SJSA1 (cell line): ENCODE measurements around the gene NRGN. TPM values are rescaled to one million over a fixed set of nuclear protein-coding genes. Genes with fewer than 3 reads are reported as not detected.
A peak's percentile ranks its signal among the peaks of the same experiment; 100 is the strongest.

Experiments used
- DNase-seq, 2 experiments: peaks; one replicate each; pipeline ENCODE4 v3.0.0-alpha.2; 2015 to 2020; ENCODE audit warnings: low spot score in 2 of 2, low read depth in 1 of 2
- H3K27ac ChIP-seq: fragments of 250-450 bp; sonication (Bioruptor Pico); 2 replicates; pipeline ENCODE4 v1.5.1; 2020; ENCODE audit warnings: mild to moderate bottlenecking, moderate library complexity
- H3K27me3 ChIP-seq: fragments of 250-450 bp; sonication (Bioruptor Pico); replicated peaks from 2 replicates; pipeline ENCODE4 v1.5.1; 2020; ENCODE audit warnings: mild to moderate bottlenecking, moderate library complexity
- H3K36me3 ChIP-seq: fragments of 250-450 bp; sonication (Bioruptor Pico); 2 replicates; pipeline ENCODE4 v1.5.1; 2020; ENCODE audit warnings: mild to moderate bottlenecking
- H3K4me1 ChIP-seq: fragments of 250-450 bp; sonication (Bioruptor Pico); replicated peaks from 2 replicates; pipeline ENCODE4 v1.6.1; 2021; ENCODE audit warnings: mild to moderate bottlenecking
- H3K4me3 ChIP-seq: fragments of 250-450 bp; sonication (Bioruptor Pico); 2 replicates; pipeline ENCODE4 v1.5.1; 2020; ENCODE audit warnings: mild to moderate bottlenecking
- H3K9me3 ChIP-seq: fragments of 250-450 bp; sonication (Bioruptor Pico); replicated peaks from 2 replicates; pipeline ENCODE4 v1.5.1; 2020; ENCODE audit warnings: mild to moderate bottlenecking
- total RNA-seq: library from RNA; depleted of rRNA; stranded (reverse); fragments of >200 nt; shearing (Covaris generic); gene quantifications from 2 replicates; pipeline ENCODE4 v1.2.3, GENCODE V29; 2014

NRGN gene
- total RNA-seq, 1 experiment from 2014 or later: 2.9 TPM

- Histone ChIP-seq H3K4me3 (peak overlapping the region; percentile 25), H3K9me3 (no peaks in the 10 kb centered on the region), H3K27me3 (no peaks in the 10 kb centered on the region), H3K4me1 (peaks cover 23% of the 10 kb centered on the region), H3K36me3 (no peaks in the 10 kb centered on the region), H3K27ac (no peak overlapping the region)
- DNase-seq: peak; percentile 26 to 68
These were observed 7.0 kb downstream of the NRGN start for GRCh38 chr11:124746621-124747243.

- Histone ChIP-seq H3K27me3 (no peaks in the 10 kb centered on the region), H3K4me3 (no peak overlapping the region), H3K36me3 (no peaks in the 10 kb centered on the region), H3K27ac (no peak overlapping the region), H3K9me3 (no peaks in the 10 kb centered on the region), H3K4me1 (peaks cover 23% of the 10 kb centered on the region)
- DNase-seq: no peak
These were observed 7.8 kb downstream of the NRGN start for GRCh38 chr11:124747406-124748099.

GRCh38 chr11:124748100-124748418, 8.3 kb downstream of the NRGN start:
- Histone ChIP-seq H3K27me3 (no peaks in the 10 kb centered on the region), H3K9me3 (no peaks in the 10 kb centered on the region), H3K36me3 (no peaks in the 10 kb centered on the region), H3K4me3 (no peak overlapping the region), H3K27ac (no peak overlapping the region), H3K4me1 (peaks cover 23% of the 10 kb centered on the region)
- no peak for DNase-seq

- H3K27ac ChIP-seq: no peak overlapping the region
- H3K4me3 ChIP-seq: no peak overlapping the region
- H3K36me3 ChIP-seq: no peaks in the 10 kb centered on the region
- DNase-seq: no peak
- H3K9me3 ChIP-seq: no peaks in the 10 kb centered on the region
- H3K4me1 ChIP-seq: peaks cover 23% of the 10 kb centered on the region
- no peaks in the 10 kb centered on the region for H3K27me3 ChIP-seq
These were observed 9.0 kb downstream of the NRGN start for GRCh38 chr11:124748481-124749343.

- no peaks in the 10 kb centered on the region for H3K36me3 ChIP-seq
- no peaks in the 10 kb centered on the region for H3K27me3 ChIP-seq
- no peaks in the 10 kb centered on the region for H3K9me3 ChIP-seq
- no peak overlapping the region for H3K27ac ChIP-seq
- DNase-seq: no peak
- peaks cover 28% of the 10 kb centered on the region for H3K4me1 ChIP-seq
- H3K4me3 ChIP-seq: no peak overlapping the region
These were observed 10.2 kb downstream of the NRGN start for GRCh38 chr11:124749912-124750311.

- no peaks in the 10 kb centered on the region for H3K36me3 ChIP-seq
- no peak overlapping the region for H3K27ac ChIP-seq
- H3K27me3 ChIP-seq: no peaks in the 10 kb centered on the region
- no peak overlapping the region for H3K4me3 ChIP-seq
- no peak for DNase-seq
- H3K9me3 ChIP-seq: no peaks in the 10 kb centered on the region
- peaks cover 28% of the 10 kb centered on the region for H3K4me1 ChIP-seq
These were observed 11.6 kb downstream of the NRGN start for GRCh38 chr11:124751391-124751740.

- no peaks in the 10 kb centered on the region for H3K9me3 ChIP-seq
- no peaks in the 10 kb centered on the region for H3K36me3 ChIP-seq
- H3K4me3 ChIP-seq: no peak within 1 kb of the TSS
- peaks cover 24% of the 10 kb centered on the region for H3K4me1 ChIP-seq
- no peaks in the 10 kb centered on the region for H3K27me3 ChIP-seq
- no peak within 1 kb of the TSS for H3K27ac ChIP-seq
- no peak for DNase-seq
These were observed 12.2 kb downstream of the NRGN start, which contains the start of gene VSIG2 for GRCh38 chr11:124751741-124752470. VSIG2 (minus strand) TSS chr11:124752255; CDS start chr11:124752137, 118 bp downstream.

- peaks cover 18% of the 10 kb centered on the region for H3K4me1 ChIP-seq
- no peak for DNase-seq
- H3K36me3 ChIP-seq: no peaks in the 10 kb centered on the region
- no peaks in the 10 kb centered on the region for H3K27me3 ChIP-seq
- H3K9me3 ChIP-seq: no peaks in the 10 kb centered on the region
- H3K4me3 ChIP-seq: no peak overlapping the region
- H3K27ac ChIP-seq: no peak overlapping the region
These were observed 12.8 kb downstream of the NRGN start for GRCh38 chr11:124752471-124753102.

GRCh38 chr11:124753205-124753604, 13.5 kb downstream of the NRGN start:
- Histone ChIP-seq H3K4me1 (peaks cover 16% of the 10 kb centered on the region), H3K36me3 (no peaks in the 10 kb centered on the region), H3K4me3 (no peak overlapping the region), H3K27ac (no peak overlapping the region), H3K27me3 (no peaks in the 10 kb centered on the region), H3K9me3 (no peaks in the 10 kb centered on the region)
- no peak for DNase-seq

- no peaks in the 10 kb centered on the region for H3K27me3 ChIP-seq
- no peak overlapping the region for H3K27ac ChIP-seq
- H3K4me1 ChIP-seq: peaks cover 16% of the 10 kb centered on the region
- no peaks in the 10 kb centered on the region for H3K36me3 ChIP-seq
- H3K4me3 ChIP-seq: no peak overlapping the region
- no peaks in the 10 kb centered on the region for H3K9me3 ChIP-seq
- DNase-seq: no peak
These were observed 13.9 kb downstream of the NRGN start for GRCh38 chr11:124753624-124754023.

GRCh38 chr11:124754309-124754708, 14.6 kb downstream of the NRGN start:
- peaks cover 12% of the 10 kb centered on the region; the same call in 1 of the 2 replicates for H3K4me1 ChIP-seq
- no peak for DNase-seq
- H3K27ac ChIP-seq: no peak overlapping the region
- no peak overlapping the region for H3K4me3 ChIP-seq
- H3K9me3 ChIP-seq: no peaks in the 10 kb centered on the region
- H3K36me3 ChIP-seq: no peaks in the 10 kb centered on the region
- no peaks in the 10 kb centered on the region for H3K27me3 ChIP-seq

- Histone ChIP-seq H3K9me3 (no peaks in the 10 kb centered on the region), H3K27ac (no peak overlapping the region), H3K4me1 (peaks cover 12% of the 10 kb centered on the region; the same call in 1 of the 2 replicates), H3K36me3 (no peaks in the 10 kb centered on the region), H3K27me3 (no peaks in the 10 kb centered on the region), H3K4me3 (no peak overlapping the region)
- DNase-seq: no peak
These were observed 15.0 kb downstream of the NRGN start for GRCh38 chr11:124754710-124755109.

- Histone ChIP-seq H3K36me3 (no peaks in the 10 kb centered on the region), H3K4me3 (no peak overlapping the region), H3K4me1 (peaks cover 12% of the 10 kb centered on the region; the same call in 1 of the 2 replicates), H3K9me3 (no peaks in the 10 kb centered on the region), H3K27ac (no peak overlapping the region), H3K27me3 (no peaks in the 10 kb centered on the region)
- no peak for DNase-seq
These were observed 16.5 kb downstream of the NRGN start for GRCh38 chr11:124756033-124756752.
